RCC 7860 (cell line): Measurements from ENCODE around the gene ADAMTSL1.
"Not testable (repeated sequence)": the region's sequence is repeated elsewhere in the genome, so short reads cannot be mapped to it uniquely, and the experiment has no call there.

Experiments used
- DNase-seq: peaks from one replicate; pipeline ENCODE4 v3.0.0-alpha.2; 2015; ENCODE audit warnings: low spot score
- FAIRE-seq: peaks from 2 replicates; lab custom pipeline; 2012; peaks lifted over from hg19 to GRCh38; lab: Jason Lieb, UNC

The ADAMTSL1 gene

GRCh38 chr9:18837402-18837801 is 363.4 kb downstream of the ADAMTSL1 start:
- FAIRE-seq = no peak
- DNase-seq = no peak

DNA sequence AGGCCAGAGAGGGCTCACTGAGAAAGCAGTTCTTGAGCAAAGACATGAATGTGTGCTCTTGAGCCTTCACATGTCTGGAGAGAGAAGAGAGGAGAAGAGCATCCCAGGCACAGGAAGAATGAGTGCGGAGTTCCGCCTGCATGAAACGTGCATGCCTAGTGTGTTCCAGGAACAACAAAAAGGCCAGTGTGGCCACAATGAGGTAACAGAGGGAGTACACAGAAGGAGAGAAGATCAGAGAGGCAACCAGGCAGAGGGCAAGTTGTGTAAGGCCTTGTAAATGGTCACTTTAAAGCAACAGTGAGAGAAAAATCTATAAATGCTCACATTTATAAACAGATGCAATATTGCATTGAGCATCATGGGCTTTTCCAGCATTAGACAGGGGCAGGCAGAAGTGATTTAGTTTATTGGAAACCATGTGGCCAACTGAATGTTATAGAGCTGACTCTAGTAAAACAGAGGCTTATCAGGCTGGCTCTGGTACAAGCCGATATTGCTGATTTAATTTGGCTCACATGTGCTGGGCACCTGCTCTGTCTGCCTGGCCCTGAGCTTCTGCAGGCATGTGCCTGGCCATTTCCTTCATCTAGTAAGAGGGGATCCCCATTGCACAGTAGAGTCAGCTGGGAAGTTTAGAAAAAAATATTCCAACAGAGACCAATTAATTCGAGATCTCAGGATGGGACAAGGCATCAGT is 373.8 kb downstream of the ADAMTSL1 start:
- no peak for FAIRE-seq

GRCh38 chr9:18848657-18849056 is 374.7 kb downstream of the ADAMTSL1 start:
- FAIRE-seq = no peak

More for the DNA sequence above, 373.8 kb downstream of the ADAMTSL1 start:
- no peak for DNase-seq

DNA sequence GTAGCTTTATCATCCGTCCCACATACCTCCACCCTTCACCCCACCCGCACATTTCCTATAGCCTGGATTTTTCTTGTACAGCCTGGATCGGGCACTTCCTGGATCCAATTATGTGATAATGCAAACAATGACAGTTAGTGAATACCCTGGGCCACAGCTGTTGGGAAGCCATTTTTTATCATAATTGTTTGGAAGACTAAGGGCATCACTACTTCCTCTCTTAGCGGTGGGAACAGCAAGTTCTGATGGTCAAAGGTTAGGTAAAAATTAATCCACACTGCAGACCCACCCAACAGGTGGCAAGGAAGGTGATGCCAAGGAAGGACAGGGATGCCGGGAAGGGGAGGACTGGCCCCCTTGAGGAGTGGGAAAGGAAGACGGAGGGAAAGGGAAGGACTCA is 375.3 kb downstream of the ADAMTSL1 start:
- DNase-seq (no peak), FAIRE-seq (no peak)

More at GRCh38 chr9:18848657-18849056, 374.7 kb downstream of the ADAMTSL1 start:
- no peak for DNase-seq

DNA sequence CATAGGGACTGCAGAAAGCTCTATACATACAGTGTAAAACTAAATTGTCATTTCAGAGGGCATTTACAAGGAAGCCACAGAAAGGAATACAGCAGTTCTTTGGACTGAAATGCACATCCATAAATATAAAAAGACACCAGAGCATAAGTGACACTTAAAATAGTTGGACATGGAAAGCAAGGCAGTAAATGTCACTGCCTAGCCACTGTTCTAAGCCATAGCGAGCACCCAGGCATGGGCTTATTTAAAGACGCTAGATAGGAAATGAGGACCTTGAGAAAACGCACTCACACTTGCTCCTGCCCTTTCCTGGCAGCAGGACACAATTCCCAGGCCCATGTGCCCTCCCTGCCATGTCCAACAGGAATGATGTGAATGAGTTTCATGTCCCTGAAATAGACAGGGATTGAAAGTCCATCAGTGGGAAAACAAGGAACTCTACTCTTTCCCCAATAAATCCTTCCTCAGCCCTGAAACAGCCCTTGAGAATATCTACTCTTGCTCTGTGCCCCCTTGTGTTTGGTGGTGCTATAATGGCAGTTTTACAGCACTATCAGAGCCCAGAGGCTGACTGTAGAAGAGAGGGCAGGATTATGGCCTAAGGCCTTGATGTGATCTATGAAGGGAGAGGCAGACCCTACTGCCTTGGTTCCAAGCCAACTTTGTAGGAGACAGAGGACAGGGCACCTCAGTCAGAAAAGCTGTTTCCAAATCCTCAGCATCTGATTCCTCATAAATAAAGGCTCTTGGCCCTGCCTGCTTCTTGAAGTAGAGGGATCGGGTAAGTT is 376.1 kb downstream of the ADAMTSL1 start:
- DNase-seq (no peak), FAIRE-seq (no peak)

GRCh38 chr9:18851069-18851795 is 377.3 kb downstream of the ADAMTSL1 start:
- DNase-seq (no peak), FAIRE-seq (no peak)

- no peak for DNase-seq
- no peak for FAIRE-seq
Measured at GRCh38 chr9:18855656-18856055, 381.7 kb downstream of the ADAMTSL1 start.

DNA sequence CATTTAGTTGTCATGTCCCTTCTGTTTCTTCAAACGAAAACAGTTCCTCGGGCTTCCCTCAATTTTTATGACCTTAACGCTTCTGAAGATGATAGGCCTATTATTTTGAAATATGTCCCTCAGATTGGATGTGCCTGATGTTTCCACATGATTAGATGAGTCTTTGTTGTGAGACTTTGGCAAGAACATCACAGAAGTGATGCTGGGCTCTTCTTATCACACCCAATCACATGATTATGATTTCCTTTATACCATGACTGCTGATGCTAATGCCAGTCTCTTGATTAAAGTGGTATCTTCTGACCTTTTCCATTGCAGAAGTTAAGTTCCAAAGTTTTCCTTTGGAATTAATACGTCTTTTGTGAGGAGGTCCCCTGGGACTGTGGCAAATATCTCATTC is 383.4 kb downstream of the ADAMTSL1 start:
- FAIRE-seq = no peak

GRCh38 chr9:18857769-18858168 is 383.8 kb downstream of the ADAMTSL1 start:
- FAIRE-seq (no peak), DNase-seq (no peak)

More for the DNA sequence above, 383.4 kb downstream of the ADAMTSL1 start:
- DNase-seq = no peak

- FAIRE-seq (no peak), DNase-seq (no peak)
Measured at GRCh38 chr9:18861609-18862544, 387.9 kb downstream of the ADAMTSL1 start.

DNA sequence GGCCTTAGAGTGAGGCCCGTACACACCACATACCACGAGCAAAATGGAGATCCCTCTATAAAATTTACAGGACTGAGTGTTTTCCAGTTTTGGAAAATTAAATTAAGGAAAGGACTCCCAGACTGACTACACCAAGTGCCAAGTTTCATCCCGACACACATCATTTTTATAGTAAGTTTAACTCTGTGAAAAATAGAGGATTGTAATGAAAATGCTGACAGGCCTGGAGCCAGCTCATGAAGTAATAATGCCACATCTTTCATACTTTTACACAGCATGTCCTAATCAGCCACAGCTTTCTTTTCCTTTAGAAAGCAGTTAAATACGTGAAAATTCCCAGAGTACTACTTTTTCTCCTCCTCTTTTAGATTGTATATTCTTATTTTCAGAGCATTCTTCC is 389.8 kb downstream of the ADAMTSL1 start:
- FAIRE-seq (no peak), DNase-seq (no peak)

DNA sequence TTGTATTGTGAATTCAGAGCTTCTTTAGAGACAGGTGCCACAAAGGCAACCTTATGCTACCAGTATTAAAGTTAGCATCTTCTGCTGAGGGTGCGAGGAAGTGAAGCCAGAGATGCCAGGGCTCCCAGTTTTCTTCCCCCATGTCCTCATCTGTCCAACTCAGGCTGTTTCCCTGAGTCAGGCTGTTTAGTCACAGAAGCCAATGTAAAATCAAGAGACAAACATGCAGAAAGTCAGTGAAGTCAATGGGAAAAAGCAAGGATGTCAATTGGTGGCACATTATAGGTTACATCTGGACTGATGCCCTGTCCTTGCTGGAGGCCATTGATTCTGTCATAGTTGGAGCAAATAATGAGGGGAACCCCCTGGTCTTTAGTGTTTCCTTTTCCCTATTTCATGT is 390.6 kb downstream of the ADAMTSL1 start:
- FAIRE-seq = no peak
- no peak for DNase-seq

GRCh38 chr9:18865542-18865941 is 391.6 kb downstream of the ADAMTSL1 start:
- FAIRE-seq = no peak
- DNase-seq = no peak

GRCh38 chr9:18866121-18866831 is 392.3 kb downstream of the ADAMTSL1 start:
- FAIRE-seq = no peak
- no peak for DNase-seq

- FAIRE-seq (no peak), DNase-seq (no peak)
Measured at GRCh38 chr9:18869725-18870124, 395.8 kb downstream of the ADAMTSL1 start.

- DNase-seq = no peak
- no peak for FAIRE-seq
Measured at GRCh38 chr9:18874069-18874468, 400.1 kb downstream of the ADAMTSL1 start.

DNA sequence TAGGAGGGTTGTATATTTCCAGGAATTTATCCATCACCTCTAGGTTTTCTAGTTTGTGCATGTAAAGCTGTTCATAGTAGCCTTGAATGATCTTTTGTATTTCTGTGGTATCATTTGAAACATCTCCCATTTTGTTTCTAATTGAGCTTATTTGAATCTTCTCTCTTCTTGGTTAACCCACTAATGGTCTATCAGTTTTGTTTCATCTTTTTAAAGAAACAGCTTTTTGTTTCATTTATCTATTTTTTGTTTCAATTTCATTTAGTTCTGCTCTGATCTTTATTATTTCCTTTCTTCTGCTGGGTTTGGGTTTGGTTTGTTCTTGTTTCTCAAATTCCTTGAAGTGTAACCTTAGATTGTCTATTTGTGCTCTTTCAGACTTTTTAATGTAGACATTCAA is 401.0 kb downstream of the ADAMTSL1 start:
- DNase-seq, FAIRE-seq: not testable (repeated sequence)

- FAIRE-seq = no peak
- no peak for DNase-seq
Measured at GRCh38 chr9:18877984-18878383, 404.0 kb downstream of the ADAMTSL1 start.

GRCh38 chr9:18881758-18882157 is 407.8 kb downstream of the ADAMTSL1 start:
- no peak for DNase-seq
- FAIRE-seq = no peak

DNA sequence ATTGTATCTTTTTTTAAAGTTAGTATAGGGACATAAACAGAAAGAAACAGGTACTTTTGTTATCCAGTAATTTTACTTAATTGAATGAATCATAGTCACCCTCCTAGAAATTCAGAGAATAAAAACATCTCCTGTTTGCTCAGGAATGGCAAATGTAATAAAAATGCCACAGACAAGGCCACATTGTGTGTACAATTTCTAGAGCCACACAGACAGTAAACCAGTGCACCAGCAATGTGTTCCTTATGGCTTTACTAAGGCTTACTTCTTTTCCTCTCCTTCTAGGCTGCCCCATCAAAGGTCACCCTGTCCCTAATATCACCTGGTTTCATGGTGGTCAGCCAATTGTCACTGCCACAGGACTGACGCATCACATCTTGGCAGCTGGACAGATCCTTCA is 413.6 kb downstream of the ADAMTSL1 start:
- DNase-seq = no peak
- no peak for FAIRE-seq
